GM10266 (cell line): ENCODE measurements around the gene DCPS.
"Not testable (repeated sequence)": the region's sequence is repeated elsewhere in the genome, so short reads cannot be mapped to it uniquely, and the experiment has no call there.

Source experiments
- DNase-seq: peaks from one replicate; pipeline ENCODE4 v3.0.0; 2012; ENCODE audit errors: extremely low spot score
- CTCF ChIP-seq: IDR thresholded peaks from 2 replicates; pipeline ENCODE4 v1.5.1; 2012; ENCODE audit warnings: mild to moderate bottlenecking, low read depth; ENCODE audit not compliant: control insufficient read depth, insufficient read depth; ENCODE audit errors: missing control alignments

The DCPS gene

GRCh38 chr11:126370016-126370415 lies 66.2 kb downstream of the DCPS start:
- no peak for TF ChIP-seq CTCF
- DNase-seq: no peak

- no peak for TF ChIP-seq CTCF
- no peak for DNase-seq
These were observed 67.7 kb downstream of the DCPS start for GRCh38 chr11:126371595-126371994.

- not testable (repeated sequence) for DNase-seq
These were observed 69.7 kb downstream of the DCPS start for GRCh38 chr11:126373389-126374066.

- DNase-seq: not testable (repeated sequence)
These were observed 70.9 kb downstream of the DCPS start for GRCh38 chr11:126374562-126375300.

GRCh38 chr11:126375726-126376125 lies 71.9 kb downstream of the DCPS start:
- no peak for TF ChIP-seq CTCF
- DNase-seq: no peak

DNA sequence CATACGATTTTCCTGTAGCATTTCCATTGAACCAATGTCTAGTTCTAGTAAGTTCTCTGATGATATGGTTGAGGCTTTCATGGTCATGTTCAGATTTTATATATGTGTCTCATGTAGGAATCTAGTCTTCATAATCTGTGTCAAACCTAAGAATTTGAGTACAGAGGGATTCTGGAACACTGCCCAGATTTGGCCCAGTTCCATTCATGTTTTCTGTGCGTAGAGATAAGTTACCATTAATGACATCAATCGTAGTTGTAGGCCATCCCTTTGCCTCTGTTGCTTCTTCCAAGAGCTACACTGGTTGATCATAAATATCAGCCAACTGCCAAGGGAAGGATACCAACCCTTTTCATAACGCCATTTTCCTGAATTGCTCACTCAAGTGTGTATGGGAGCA lies 74.9 kb downstream of the DCPS start:
- DNase-seq: no peak

DNA sequence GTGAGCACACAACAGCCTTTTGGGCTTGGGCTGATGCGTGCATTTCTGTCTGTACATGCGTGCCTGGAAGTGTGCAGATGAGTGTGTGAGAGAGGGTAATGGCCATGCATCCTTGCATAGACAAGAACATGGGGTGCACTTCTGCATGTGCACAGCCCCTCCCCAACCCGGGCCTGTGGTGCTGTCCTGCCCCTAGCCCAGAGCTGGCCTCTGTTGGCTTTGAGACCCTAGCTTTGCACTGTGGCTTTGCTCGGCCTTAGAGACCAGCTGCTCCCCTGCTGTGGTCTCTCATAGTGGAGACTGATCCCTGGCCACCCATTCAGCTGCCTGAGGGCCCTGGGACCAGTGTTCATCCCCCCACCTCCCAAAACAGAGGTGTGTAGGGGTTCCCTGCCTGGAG lies 77.0 kb downstream of the DCPS start:
- no peak for TF ChIP-seq CTCF
- no peak for DNase-seq

More for the DNA sequence above, 74.9 kb downstream of the DCPS start:
- TF ChIP-seq CTCF: no peak

DNA sequence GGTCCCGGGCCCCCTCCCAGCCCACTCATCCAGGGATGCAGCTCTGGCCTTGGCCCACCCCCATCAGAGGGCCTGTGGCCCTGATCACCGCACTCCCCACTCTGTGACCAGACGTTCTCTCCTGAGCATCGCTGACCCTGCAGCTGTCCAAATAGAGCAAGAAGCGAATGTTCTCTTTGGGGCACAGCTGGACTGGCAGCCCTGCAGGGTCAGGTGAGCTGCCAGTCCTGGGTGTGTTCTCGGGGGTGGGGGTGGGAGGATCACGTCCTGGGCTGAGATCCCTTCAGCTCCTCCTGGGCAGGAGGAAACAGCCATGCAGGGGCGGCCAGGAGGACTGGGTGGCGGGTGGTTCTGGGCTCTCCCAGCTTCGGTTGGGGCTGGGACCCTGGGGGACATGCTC lies 78.1 kb downstream of the DCPS start:
- not testable (repeated sequence) for DNase-seq

GRCh38 chr11:126382641-126383040 lies 78.8 kb downstream of the DCPS start:
- DNase-seq: not testable (repeated sequence)
